PC-9 (cell line): ENCODE data around the gene EHD4. TPM values are rescaled to one million over a fixed set of nuclear protein-coding genes. Genes with fewer than 3 reads are reported as not detected.

Experiments
- BruUV-seq: library from RNA; stranded (reverse); fragments of 400-500 nt; replicated peaks from 2 replicates; lab custom pipeline; 2021; lab: Mats Ljungman, UMichigan
- CTCF ChIA-PET: fragments of 300-600 bp; sonication (Branson Sonifier 250); formaldehyde crosslinking; loops from one replicate; lab custom pipeline; 2022; ENCODE audit warnings: antibody characterized with exemption; lab: Charles Lee
- POLR2A ChIA-PET: fragments of 300-600 bp; sonication (Branson Sonifier 250); formaldehyde crosslinking; loops from one replicate; lab custom pipeline; 2022; ENCODE audit warnings: antibody characterized with exemption; ENCODE audit not compliant: unreplicated experiment; lab: Charles Lee
- DNase-seq, 2 experiments: peaks; one replicate each; pipeline versions ENCODE4 v3.0.0 to v3.0.0-alpha.2; 2015 to 2022; ENCODE audit warnings: mixed read lengths in 1 of 2
- H2AFZ ChIP-seq: fragments of 200-600 bp; sonication (generic); 2 replicates; pipeline ENCODE4 v1.8.1; 2017; ENCODE audit warnings: antibody characterized with exemption
- H3F3A ChIP-seq: fragments of 200-600 bp; sonication (generic); 2 replicates; pipeline ENCODE4 v1.8.1; 2017; ENCODE audit warnings: antibody characterized with exemption, mild to moderate bottlenecking, low read depth; ENCODE audit not compliant: insufficient read depth
- H3K27ac ChIP-seq: fragments of 200-600 bp; sonication (generic); 2 replicates; pipeline ENCODE4 v1.6.1; 2016; ENCODE audit warnings: mixed run types
- H3K27me3 ChIP-seq: fragments of 200-600 bp; sonication (generic); 2 replicates; pipeline ENCODE4 v1.6.1; 2016; ENCODE audit warnings: low read depth, mixed run types; ENCODE audit not compliant: insufficient read depth
- H3K36me3 ChIP-seq: fragments of 200-600 bp; sonication (generic); 2 replicates; pipeline ENCODE4 v1.6.1; 2016; ENCODE audit warnings: low read depth, mixed run types
- H3K4me1 ChIP-seq: fragments of 200-600 bp; sonication (generic); replicated peaks from 2 replicates; pipeline ENCODE4 v1.6.1; 2016; ENCODE audit warnings: mixed run types; ENCODE audit not compliant: insufficient read depth
- H3K4me2 ChIP-seq: fragments of 200-600 bp; sonication (generic); 2 replicates; pipeline ENCODE4 v1.6.1; 2017; ENCODE audit warnings: mixed run types
- H3K4me3 ChIP-seq: fragments of 200-600 bp; sonication (generic); 2 replicates; pipeline ENCODE4 v1.6.1; 2016; ENCODE audit warnings: mixed run types
- H3K79me2 ChIP-seq: fragments of 200-600 bp; sonication (generic); 2 replicates; pipeline ENCODE4 v1.6.1; 2017; ENCODE audit warnings: low read depth, mixed run types
- H3K9me2 ChIP-seq: fragments of 200-600 bp; sonication (generic); 2 replicates; pipeline ENCODE4 v1.8.1; 2017; ENCODE audit warnings: mild to moderate bottlenecking; ENCODE audit not compliant: insufficient read depth
- H3K9me3 ChIP-seq: fragments of 200-600 bp; sonication (generic); 2 replicates; pipeline ENCODE4 v1.8.1; 2016; ENCODE audit warnings: low read depth; ENCODE audit not compliant: insufficient read depth
- H4K20me1 ChIP-seq: fragments of 200-600 bp; sonication (generic); 2 replicates; pipeline ENCODE4 v1.8.1; 2017; ENCODE audit not compliant: insufficient read depth
- EZH2 ChIP-seq: fragments of 200-600 bp; sonication (generic); IDR thresholded peaks from 2 replicates; pipeline ENCODE4 v1.8.0; 2017; ENCODE audit warnings: antibody characterized with exemption, low read depth
- intact Hi-C: fragments of 100-400 bp; cut with micrococcal nuclease; formaldehyde crosslinking; loops from one replicate; pipeline ENCODE4 v1.10.0; 2022; ENCODE audit not compliant: unreplicated experiment
- total RNA-seq: library from RNA; stranded (reverse); gene quantifications from 2 replicates; pipeline ENCODE4 v1.2.3, GENCODE V29; 2021
- TF ChIP-seq, protein P1 (sequence below): fragments of 200-600 bp; sonication (generic); conservative IDR thresholded peaks from 2 replicates; pipeline ENCODE4 v1.6.1; 2017; ENCODE audit warnings: mixed run types, antibody characterized with exemption, mild to moderate bottlenecking, moderate library complexity

Gene EHD4
- total RNA-seq, 1 experiment from 2014 or later = 18.1 TPM

DNA sequence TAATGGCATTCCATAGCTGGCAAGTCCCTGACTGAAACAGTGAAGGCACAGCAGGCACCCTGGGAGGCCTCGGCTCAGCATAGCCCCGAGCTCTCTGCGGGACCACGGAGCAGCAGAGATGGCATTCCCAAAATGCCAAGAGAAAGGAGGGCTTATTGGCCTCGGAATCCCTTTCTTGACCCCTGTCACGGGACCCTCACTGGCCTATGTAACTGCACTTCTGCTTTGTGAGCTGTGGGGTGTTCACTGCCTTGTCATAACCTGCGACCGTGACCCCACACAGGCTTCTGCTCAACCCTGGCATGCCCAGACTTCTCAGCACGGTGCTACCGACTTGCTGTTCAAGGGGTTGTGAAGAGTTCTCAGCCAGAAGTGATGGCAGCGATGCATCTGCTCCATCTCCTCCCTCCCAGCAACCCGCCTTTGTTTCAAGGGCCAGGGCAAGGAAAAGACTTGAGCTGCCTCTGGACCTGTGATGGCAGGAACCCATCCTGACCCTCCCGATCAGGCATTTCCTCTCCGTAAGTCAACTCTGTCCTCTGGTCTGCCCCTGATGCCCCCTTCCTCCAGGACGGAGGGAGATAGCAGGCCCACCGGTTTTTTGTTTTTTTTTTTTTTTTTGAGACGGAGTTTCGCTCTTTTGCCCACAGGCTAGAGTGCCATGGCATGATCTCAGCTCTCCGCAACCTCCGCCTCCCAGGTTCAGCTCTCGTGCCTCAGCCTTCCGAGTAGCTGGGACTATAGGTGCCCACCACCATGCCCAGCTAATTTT lies 30.5 kb downstream of the EHD4 start:
- Histone ChIP-seq H3K4me1 (peaks cover 17% of the 10 kb centered on the region), H3K4me2 (no peak overlapping the region), H4K20me1 (no peaks in the 10 kb centered on the region; the same call in 1 of the 2 replicates), H3K36me3 (no peaks in the 10 kb centered on the region), H3K9me2 (no peaks in the 10 kb centered on the region), H2AFZ (no peak overlapping the region), H3K27ac (no peak overlapping the region), H3K79me2 (no peaks in the 10 kb centered on the region), H3K27me3 (no peaks in the 10 kb centered on the region), H3F3A (0 out of 2 replicates have a peak, but pooled peaks cover 10% of the 10 kb centered on the region), H3K4me3 (no peak overlapping the region), H3K9me3 (no peaks in the 10 kb centered on the region)
- CTCF ChIA-PET = no interaction called here
- intact Hi-C loops = no loop called here
- TF ChIP-seq, protein P1, sequence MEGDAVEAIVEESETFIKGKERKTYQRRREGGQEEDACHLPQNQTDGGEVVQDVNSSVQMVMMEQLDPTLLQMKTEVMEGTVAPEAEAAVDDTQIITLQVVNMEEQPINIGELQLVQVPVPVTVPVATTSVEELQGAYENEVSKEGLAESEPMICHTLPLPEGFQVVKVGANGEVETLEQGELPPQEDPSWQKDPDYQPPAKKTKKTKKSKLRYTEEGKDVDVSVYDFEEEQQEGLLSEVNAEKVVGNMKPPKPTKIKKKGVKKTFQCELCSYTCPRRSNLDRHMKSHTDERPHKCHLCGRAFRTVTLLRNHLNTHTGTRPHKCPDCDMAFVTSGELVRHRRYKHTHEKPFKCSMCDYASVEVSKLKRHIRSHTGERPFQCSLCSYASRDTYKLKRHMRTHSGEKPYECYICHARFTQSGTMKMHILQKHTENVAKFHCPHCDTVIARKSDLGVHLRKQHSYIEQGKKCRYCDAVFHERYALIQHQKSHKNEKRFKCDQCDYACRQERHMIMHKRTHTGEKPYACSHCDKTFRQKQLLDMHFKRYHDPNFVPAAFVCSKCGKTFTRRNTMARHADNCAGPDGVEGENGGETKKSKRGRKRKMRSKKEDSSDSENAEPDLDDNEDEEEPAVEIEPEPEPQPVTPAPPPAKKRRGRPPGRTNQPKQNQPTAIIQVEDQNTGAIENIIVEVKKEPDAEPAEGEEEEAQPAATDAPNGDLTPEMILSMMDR = no peak
- no peak for TF ChIP-seq EZH2
- POLR2A ChIA-PET = no interaction called here
- no peak for DNase-seq
- no TSS peak for BruUV-seq

DNA sequence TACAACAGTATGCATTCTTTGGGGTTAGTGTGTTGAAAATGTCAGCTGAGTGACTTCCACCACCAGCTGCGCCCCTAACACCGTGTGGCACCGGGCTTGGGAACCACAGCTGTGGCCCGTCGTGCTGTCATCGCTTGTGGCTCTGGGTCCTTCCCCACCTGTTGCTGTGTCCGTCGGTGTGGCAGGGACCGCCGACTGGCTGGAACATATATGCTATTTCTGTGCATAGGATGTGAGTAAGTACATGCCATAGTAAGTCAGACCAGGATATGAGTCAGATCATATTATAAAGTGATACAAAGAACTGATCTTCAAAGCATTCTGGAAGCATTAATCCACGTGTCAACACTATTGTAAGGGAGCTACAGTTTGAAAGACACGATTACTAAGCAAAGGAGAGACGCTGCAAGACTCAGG lies 31.9 kb downstream of the EHD4 start:
- peaks cover 10% of the 10 kb centered on the region; the same call in 1 of the 2 replicates for H3F3A ChIP-seq
- no peaks in the 10 kb centered on the region for H3K79me2 ChIP-seq
- no peaks in the 10 kb centered on the region for H3K36me3 ChIP-seq
- no peak overlapping the region for H3K4me2 ChIP-seq
- H3K9me2 ChIP-seq = no peaks in the 10 kb centered on the region
- POLR2A ChIA-PET = no interaction called here
- no peak overlapping the region for H3K27ac ChIP-seq
- no peak overlapping the region for H2AFZ ChIP-seq
- no peak for TF ChIP-seq EZH2
- TF ChIP-seq, protein P1 = no peak
- intact Hi-C loops = no loop called here
- H3K9me3 ChIP-seq = no peaks in the 10 kb centered on the region
- H3K27me3 ChIP-seq = no peaks in the 10 kb centered on the region
- H3K4me3 ChIP-seq = no peak overlapping the region
- DNase-seq = peak in 1 of 2 experiments; percentile 47
- no peaks in the 10 kb centered on the region; the same call in 1 of the 2 replicates for H4K20me1 ChIP-seq
- peaks cover 21% of the 10 kb centered on the region for H3K4me1 ChIP-seq
- CTCF ChIA-PET = no interaction called here
- no TSS peak for BruUV-seq

- TF ChIP-seq EZH2 = no peak
- TF ChIP-seq, protein P1 = no peak
- Histone ChIP-seq H3K4me1 (peaks cover 25% of the 10 kb centered on the region), H3K9me2 (no peaks in the 10 kb centered on the region), H3K36me3 (no peaks in the 10 kb centered on the region), H4K20me1 (no peaks in the 10 kb centered on the region; the same call in 1 of the 2 replicates), H3K4me3 (no peak overlapping the region), H3K4me2 (no peak overlapping the region), H2AFZ (no peak overlapping the region), H3K9me3 (no peaks in the 10 kb centered on the region), H3K27ac (no peak overlapping the region), H3K27me3 (no peaks in the 10 kb centered on the region), H3K79me2 (no peaks in the 10 kb centered on the region), H3F3A (peaks cover 14% of the 10 kb centered on the region; the same call in 1 of the 2 replicates)
- intact Hi-C loops = no loop called here
- DNase-seq = no peak
- POLR2A ChIA-PET = no interaction called here
- CTCF ChIA-PET = no interaction called here
- BruUV-seq = no TSS peak
These were observed 32.4 kb downstream of the EHD4 start for GRCh38 chr15:41939986-41940385.
